Fibroblast of the aortic adventitia (primary cell): Measurements from ENCODE around the gene RYR3. TPM values are rescaled to one million over a fixed set of nuclear protein-coding genes. Genes with fewer than 3 reads are reported as not detected.

Source experiments
- DNase-seq: peaks from one replicate; pipeline ENCODE4 v3.0.0-alpha.2; 2010; ENCODE audit warnings: low read depth
- H3K4me3 ChIP-seq: 2 replicates; pipeline ENCODE4 v1.5.1; 2011; ENCODE audit warnings: low read depth, mild to moderate bottlenecking, control low read depth, low read length, moderate library complexity
- total RNA-seq: library from RNA; depleted of rRNA; stranded (reverse); fragments of >200 nt; gene quantifications from 2 replicates; pipeline ENCODE4 v1.2.3, GENCODE V29; 2012; ENCODE audit warnings: low replicate concordance
- TF ChIP-seq, protein P1 (sequence below): IDR thresholded peaks from 2 replicates; pipeline ENCODE4 v1.5.1; 2011; ENCODE audit warnings: mild to moderate bottlenecking, low read length, control low read depth, inconsistent platforms; ENCODE audit not compliant: insufficient read depth

The RYR3 gene
- total RNA-seq, 1 donor: not detected

DNA sequence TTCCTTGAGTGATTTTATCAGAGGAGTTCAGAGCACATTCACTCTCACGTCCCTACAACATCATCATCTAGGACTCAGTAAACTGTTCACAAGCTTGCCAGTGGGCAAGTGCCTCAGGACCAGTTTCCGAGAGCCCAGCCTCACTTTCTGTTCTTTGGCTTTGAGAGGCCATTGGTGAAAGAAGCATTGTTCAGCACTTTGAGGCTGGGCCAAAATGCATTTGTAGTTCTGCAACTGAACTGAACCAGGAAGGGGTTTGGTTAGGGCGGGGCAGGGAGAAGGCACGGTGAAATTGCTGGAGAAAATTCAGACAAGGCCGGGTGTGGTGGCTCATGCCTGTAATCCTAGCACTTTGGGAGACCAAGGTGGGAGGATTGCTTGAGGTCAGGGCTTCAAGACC, 435.4 kb downstream of the RYR3 start:
- DNase-seq: no peak
- no peak overlapping the region for H3K4me3 ChIP-seq
- TF ChIP-seq, protein P1, sequence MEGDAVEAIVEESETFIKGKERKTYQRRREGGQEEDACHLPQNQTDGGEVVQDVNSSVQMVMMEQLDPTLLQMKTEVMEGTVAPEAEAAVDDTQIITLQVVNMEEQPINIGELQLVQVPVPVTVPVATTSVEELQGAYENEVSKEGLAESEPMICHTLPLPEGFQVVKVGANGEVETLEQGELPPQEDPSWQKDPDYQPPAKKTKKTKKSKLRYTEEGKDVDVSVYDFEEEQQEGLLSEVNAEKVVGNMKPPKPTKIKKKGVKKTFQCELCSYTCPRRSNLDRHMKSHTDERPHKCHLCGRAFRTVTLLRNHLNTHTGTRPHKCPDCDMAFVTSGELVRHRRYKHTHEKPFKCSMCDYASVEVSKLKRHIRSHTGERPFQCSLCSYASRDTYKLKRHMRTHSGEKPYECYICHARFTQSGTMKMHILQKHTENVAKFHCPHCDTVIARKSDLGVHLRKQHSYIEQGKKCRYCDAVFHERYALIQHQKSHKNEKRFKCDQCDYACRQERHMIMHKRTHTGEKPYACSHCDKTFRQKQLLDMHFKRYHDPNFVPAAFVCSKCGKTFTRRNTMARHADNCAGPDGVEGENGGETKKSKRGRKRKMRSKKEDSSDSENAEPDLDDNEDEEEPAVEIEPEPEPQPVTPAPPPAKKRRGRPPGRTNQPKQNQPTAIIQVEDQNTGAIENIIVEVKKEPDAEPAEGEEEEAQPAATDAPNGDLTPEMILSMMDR: no peak

DNA sequence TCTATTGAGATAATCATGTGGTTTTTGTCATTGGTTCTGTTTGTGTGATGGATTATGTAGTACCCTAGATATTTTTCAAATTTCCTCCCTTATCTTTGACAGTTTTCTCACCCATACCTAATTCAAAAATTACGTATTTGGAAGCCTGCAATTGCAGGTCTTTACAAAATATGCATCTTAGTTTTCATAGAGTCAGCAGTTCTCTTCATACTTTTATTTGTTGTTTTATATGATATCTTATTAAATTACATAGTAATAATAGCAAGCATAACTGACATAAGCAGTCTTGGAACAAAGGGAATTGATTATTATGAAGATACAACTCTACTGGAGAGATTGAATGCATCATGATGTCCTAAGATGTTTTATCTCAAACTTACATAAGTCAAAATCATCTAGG, 442.2 kb downstream of the RYR3 start:
- no peak for DNase-seq
- TF ChIP-seq, protein P1: no peak
- H3K4me3 ChIP-seq: no peak overlapping the region

DNA sequence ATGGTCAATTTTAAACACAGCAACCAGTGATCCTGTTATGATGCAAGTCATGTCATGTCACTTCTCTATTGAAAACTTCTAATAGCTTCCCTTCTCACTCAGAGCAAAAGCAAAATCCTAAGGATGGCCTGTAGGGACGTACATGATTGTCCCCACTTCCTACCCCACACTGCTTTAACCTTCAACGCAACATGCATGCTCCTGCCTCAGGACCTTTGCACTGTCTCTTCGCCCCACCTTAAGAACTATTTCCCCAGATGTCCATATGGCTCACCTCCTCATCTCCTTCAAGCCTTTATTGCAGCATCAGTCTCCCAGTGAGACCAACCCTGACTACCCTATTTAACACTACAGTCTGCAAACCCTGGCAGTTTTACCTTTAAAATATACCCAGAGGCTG, 443.5 kb downstream of the RYR3 start:
- TF ChIP-seq, protein P1: no peak
- no peak overlapping the region for H3K4me3 ChIP-seq
- DNase-seq: no peak

DNA sequence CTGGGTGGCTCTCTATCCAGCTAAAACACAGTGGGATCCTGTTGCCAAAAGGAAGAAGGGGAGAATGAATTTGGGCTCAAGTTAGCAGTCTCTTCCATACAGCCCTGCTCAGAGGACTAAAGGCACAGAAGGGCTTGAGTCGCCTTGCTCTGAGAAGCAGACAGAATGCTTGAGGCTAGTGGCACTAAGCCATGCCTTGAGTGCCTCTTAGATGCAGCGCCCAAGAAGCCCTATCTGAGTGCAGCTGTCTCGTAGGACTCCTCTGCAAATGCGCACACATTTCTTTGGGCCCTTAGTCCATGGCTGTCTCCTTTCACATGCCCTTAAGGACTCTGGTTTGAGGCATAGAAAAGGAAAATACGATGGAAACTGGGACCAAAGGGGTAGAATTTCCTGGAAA, 446.2 kb downstream of the RYR3 start:
- TF ChIP-seq, protein P1: no peak
- H3K4me3 ChIP-seq: no peak overlapping the region
- DNase-seq: no peak

DNA sequence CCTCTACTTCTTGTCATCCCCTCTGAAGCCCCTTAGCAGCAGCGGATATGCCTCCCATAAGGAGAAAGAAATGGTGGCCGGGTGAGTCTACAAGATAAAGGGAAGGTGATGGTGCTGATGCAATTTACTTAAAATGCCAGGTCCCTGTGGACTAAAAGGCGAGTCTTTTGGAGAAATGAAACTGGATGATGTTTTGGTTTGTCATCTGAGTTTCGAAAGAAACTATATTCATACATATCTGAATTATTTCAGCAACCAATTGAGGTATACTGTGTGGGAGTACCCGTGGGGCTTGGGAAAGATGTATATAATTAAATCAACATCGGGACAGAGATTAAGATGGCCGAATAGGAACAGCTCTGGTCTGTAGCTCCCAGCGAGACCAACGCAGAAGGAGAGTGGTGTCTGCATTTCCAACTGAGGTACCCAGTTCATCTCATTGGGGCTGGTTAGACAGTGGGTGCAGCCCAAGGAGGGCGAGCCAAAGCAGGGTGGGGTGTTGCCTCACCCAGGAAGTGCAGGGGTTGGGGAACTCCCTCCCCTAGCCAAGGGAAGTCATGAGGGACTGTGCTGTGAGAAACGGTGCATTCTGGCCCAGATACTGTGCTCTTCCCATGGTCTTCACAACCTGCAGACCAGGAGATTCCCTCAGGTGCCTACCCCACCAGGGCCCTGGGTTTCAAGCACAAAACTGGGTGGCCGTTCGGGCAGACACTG, 446.9 kb downstream of the RYR3 start:
- TF ChIP-seq, protein P1: no peak
- no peak for DNase-seq
- H3K4me3 ChIP-seq: no peak overlapping the region

DNA sequence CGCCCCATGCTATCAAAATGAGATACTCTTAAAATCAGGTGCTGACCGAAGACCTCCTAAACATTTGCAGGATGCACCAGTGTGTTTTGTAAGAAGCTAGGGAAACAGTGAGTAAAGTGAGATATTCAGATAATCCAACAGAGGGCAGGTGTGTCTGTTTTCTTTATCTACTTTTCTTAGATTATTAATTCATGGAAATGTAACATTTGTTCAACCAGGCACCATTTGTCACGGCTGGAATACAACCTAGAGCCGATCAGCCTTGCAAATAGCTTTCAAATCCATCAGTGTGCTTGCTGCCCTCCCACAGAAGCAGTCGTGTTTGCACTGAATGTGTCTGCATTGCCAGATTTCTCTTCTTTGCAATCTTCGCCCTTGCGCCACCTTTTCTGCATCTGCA, 455.6 kb downstream of the RYR3 start:
- TF ChIP-seq, protein P1: no peak

More for the DNA sequence above, 455.6 kb downstream of the RYR3 start:
- DNase-seq: peak; percentile 28
- H3K4me3 ChIP-seq: no peak overlapping the region
